ENCODE data around the gene CNDP2. TPM values are rescaled to one million over a fixed set of nuclear protein-coding genes. Genes with fewer than 3 reads are reported as not detected.

CNDP2 gene
- total RNA-seq, result 78.4 and 79.2 TPM in 2 replicates
- 74.8 and 114 TPM in 2 replicates for polyA plus RNA-seq

GRCh38 chr18:74495581-74496507 lies at the start of gene CNDP2:
Gene CNDP2, plus strand, starts transcription at chr18:74496363. Its CDS starts 3,611 bp downstream, at chr18:74499974.
- no peak for TF ChIP-seq CTCF (IDR thresholded peaks at IDR 0.05; ENCODE audit: low read depth, low read length)
- Histone ChIP-seq H3K27ac (peak within 1 kb of the TSS; percentile 92), H3K36me3 (no peaks in the 10 kb centered on the region), H3K4me3 (peak within 1 kb of the TSS; percentile 86), H3K4me1 (ENCODE audit: low read depth) (peaks cover 5% of the 10 kb centered on the region), H3K27me3 (no peaks in the 10 kb centered on the region), H3K9me3 (ENCODE audit: low read depth) (no peaks in the 10 kb centered on the region)
- peak; percentile 100 for DNase-seq (ENCODE audit: low read depth in 1 of 2, low spot score in 1 of 2)

- TF ChIP-seq CTCF (IDR thresholded peaks at IDR 0.05; ENCODE audit: low read depth, low read length), result no peak
- no peaks in the 10 kb centered on the region for H3K9me3 ChIP-seq (ENCODE audit: low read depth)
- H3K27ac ChIP-seq, result no peak overlapping the region
- DNase-seq (ENCODE audit: low read depth in 1 of 2, low spot score in 1 of 2), result no peak
- H3K4me3 ChIP-seq, result no peak overlapping the region
- H3K27me3 ChIP-seq, result no peaks in the 10 kb centered on the region
- no peaks in the 10 kb centered on the region for H3K36me3 ChIP-seq
- H3K4me1 ChIP-seq (ENCODE audit: low read depth), result no peaks in the 10 kb centered on the region
These were observed 49.3 kb upstream of the CNDP2 start for GRCh38 chr18:74446631-74447403.

- Histone ChIP-seq H3K4me1 (ENCODE audit: low read depth) (no peaks in the 10 kb centered on the region), H3K27ac (no peak overlapping the region), H3K36me3 (no peaks in the 10 kb centered on the region), H3K9me3 (ENCODE audit: low read depth) (no peaks in the 10 kb centered on the region), H3K27me3 (no peaks in the 10 kb centered on the region), H3K4me3 (no peak overlapping the region)
- DNase-seq (ENCODE audit: low read depth in 1 of 2, low spot score in 1 of 2), result no peak
- no peak for TF ChIP-seq CTCF (IDR thresholded peaks at IDR 0.05; ENCODE audit: low read depth, low read length)
These were observed 48.6 kb upstream of the CNDP2 start for GRCh38 chr18:74447404-74448152.

GRCh38 chr18:74450626-74451025 lies 45.5 kb upstream of the CNDP2 start:
- no peak overlapping the region for H3K4me3 ChIP-seq
- no peaks in the 10 kb centered on the region for H3K4me1 ChIP-seq (ENCODE audit: low read depth)
- no peak overlapping the region for H3K27ac ChIP-seq
- no peaks in the 10 kb centered on the region for H3K9me3 ChIP-seq (ENCODE audit: low read depth)
- TF ChIP-seq CTCF (IDR thresholded peaks at IDR 0.05; ENCODE audit: low read depth, low read length), result no peak
- H3K36me3 ChIP-seq, result no peaks in the 10 kb centered on the region
- peaks cover 18% of the 10 kb centered on the region for H3K27me3 ChIP-seq
- no peak for DNase-seq (ENCODE audit: low read depth in 1 of 2, low spot score in 1 of 2)

GRCh38 chr18:74451148-74451547 lies 45.0 kb upstream of the CNDP2 start:
- H3K27me3 ChIP-seq, result peaks cover 23% of the 10 kb centered on the region
- H3K36me3 ChIP-seq, result no peaks in the 10 kb centered on the region
- no peak for DNase-seq (ENCODE audit: low read depth in 1 of 2, low spot score in 1 of 2)
- H3K27ac ChIP-seq, result no peak overlapping the region
- H3K9me3 ChIP-seq (ENCODE audit: low read depth), result no peaks in the 10 kb centered on the region
- H3K4me1 ChIP-seq (ENCODE audit: low read depth), result no peaks in the 10 kb centered on the region
- no peak for TF ChIP-seq CTCF (IDR thresholded peaks at IDR 0.05; ENCODE audit: low read depth, low read length)
- H3K4me3 ChIP-seq, result no peak overlapping the region

Measured in cardiac muscle cell (in vitro differentiated cells and primary cell).